Measurements from ENCODE around the gene TMPRSS12. TPM values are rescaled to one million over a fixed set of nuclear protein-coding genes. Genes with fewer than 3 reads are reported as not detected.
A peak's percentile ranks its signal among the peaks of the same experiment; 100 is the strongest.
"Not testable (repeated sequence)": the region's sequence is repeated elsewhere in the genome, so short reads cannot be mapped to it uniquely, and the experiment has no call there.

Gene TMPRSS12
- total RNA-seq, 1 donor, result not detected

GRCh38 chr12:50822082-50822481 lies 20.6 kb upstream of the TMPRSS12 start:
- no peak for TF ChIP-seq CTCF (IDR thresholded peaks at IDR 0.05; ENCODE audit: insufficient read depth, low read length)
- DNase-seq (ENCODE audit: low read depth), result no peak
- H3K4me3 ChIP-seq (ENCODE audit: low read depth, low read length), result no peak overlapping the region

DNA sequence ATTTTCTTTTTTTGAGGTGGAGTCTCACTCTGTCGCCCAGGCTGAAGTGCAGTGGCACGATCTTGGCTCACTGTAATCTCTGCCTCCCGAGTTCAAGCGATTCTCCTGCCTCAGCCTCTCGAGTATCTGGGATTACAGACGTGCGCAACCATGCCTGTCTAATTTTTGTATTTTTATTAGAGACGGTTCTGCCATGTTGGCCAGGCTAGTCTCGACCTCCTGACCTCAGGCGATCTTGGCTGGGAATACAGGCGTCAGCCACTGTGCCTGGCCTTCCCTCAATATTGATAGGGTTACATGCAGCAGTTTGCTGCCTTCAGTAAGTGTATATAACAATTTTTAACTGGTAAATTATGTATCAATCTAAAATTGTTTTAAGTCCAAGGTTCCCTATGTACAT lies 19.0 kb upstream of the TMPRSS12 start:
- not testable (repeated sequence) for DNase-seq (ENCODE audit: low read depth); H3K4me3 ChIP-seq (ENCODE audit: low read depth, low read length)

GRCh38 chr12:50824914-50825313 lies 17.8 kb upstream of the TMPRSS12 start:
- DNase-seq (ENCODE audit: low read depth), result no peak
- TF ChIP-seq CTCF (IDR thresholded peaks at IDR 0.05; ENCODE audit: insufficient read depth, low read length), result no peak
- H3K4me3 ChIP-seq (ENCODE audit: low read depth, low read length), result no peak overlapping the region

- H3K4me3 ChIP-seq (ENCODE audit: low read depth, low read length), result no peak overlapping the region
- TF ChIP-seq CTCF (IDR thresholded peaks at IDR 0.05; ENCODE audit: insufficient read depth, low read length), result peak; percentile 29
- DNase-seq (ENCODE audit: low read depth), result peak; percentile 92
Measured at GRCh38 chr12:50825372-50825838, 17.3 kb upstream of the TMPRSS12 start.

- no peak for TF ChIP-seq CTCF (IDR thresholded peaks at IDR 0.05; ENCODE audit: insufficient read depth, low read length)
- no peak for DNase-seq (ENCODE audit: low read depth)
- no peak overlapping the region for H3K4me3 ChIP-seq (ENCODE audit: low read depth, low read length)
Measured at GRCh38 chr12:50828121-50828520, 14.6 kb upstream of the TMPRSS12 start.

DNA sequence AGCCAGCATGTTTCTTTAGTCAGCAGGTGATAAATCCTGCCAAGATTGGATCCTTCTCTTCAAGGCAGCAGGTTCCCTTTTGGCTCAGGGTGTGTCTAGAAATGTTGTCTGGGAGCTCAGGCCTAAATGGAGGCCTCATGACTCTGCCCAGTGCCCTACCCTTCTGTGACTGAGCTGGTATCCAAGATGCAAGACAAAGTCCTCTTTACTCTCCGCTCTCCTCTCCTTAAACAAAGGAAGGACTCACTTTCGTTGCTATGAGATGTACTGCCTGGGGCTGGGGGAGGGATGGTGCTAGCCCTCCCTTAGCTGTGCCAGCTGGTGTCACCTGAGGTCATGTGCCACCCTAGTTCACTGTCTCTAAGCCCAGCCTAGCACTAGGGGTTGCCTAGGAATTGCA lies 13.8 kb upstream of the TMPRSS12 start:
- no peak for TF ChIP-seq CTCF (IDR thresholded peaks at IDR 0.05; ENCODE audit: insufficient read depth, low read length)
- no peak overlapping the region for H3K4me3 ChIP-seq (ENCODE audit: low read depth, low read length)
- DNase-seq (ENCODE audit: low read depth), result no peak

- DNase-seq (ENCODE audit: low read depth), result not testable (repeated sequence)
Measured at GRCh38 chr12:50833801-50834200, 8.9 kb upstream of the TMPRSS12 start.

DNA sequence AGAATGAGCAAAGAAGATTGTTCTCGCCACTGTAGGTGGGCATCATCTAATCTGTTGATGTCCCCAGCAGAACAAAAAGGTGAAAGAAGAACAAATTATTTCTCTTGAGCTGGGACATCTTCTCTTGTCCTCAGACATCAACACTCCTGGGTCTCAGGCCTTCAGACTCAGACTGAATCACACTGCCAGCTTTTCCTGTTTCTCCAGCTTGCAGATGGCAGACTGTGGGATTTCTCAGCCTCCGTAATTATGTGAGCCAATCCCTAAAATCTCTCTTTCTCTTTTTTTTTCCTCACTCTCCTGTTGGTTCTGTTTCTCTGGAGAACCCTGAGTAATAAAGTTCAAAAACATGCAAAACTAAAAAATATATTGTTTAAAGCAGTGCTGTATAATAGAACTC lies 3.7 kb upstream of the TMPRSS12 start:
- TF ChIP-seq CTCF (IDR thresholded peaks at IDR 0.05; ENCODE audit: insufficient read depth, low read length), result no peak
- no peak for DNase-seq (ENCODE audit: low read depth)
- H3K4me3 ChIP-seq (ENCODE audit: low read depth, low read length), result no peak overlapping the region

More at GRCh38 chr12:50833801-50834200, 8.9 kb upstream of the TMPRSS12 start:
- H3K4me3 ChIP-seq (ENCODE audit: low read depth, low read length), result not testable (repeated sequence)

Data from fibroblast of the aortic adventitia (primary cell).